ENCODE measurements around the gene SEC14L1. TPM values are rescaled to one million over a fixed set of nuclear protein-coding genes. Genes with fewer than 3 reads are reported as not detected.

The SEC14L1 gene
- total RNA-seq, 4 donors from 2014 or later: 72.8 to 330 (median 113) TPM

DNA sequence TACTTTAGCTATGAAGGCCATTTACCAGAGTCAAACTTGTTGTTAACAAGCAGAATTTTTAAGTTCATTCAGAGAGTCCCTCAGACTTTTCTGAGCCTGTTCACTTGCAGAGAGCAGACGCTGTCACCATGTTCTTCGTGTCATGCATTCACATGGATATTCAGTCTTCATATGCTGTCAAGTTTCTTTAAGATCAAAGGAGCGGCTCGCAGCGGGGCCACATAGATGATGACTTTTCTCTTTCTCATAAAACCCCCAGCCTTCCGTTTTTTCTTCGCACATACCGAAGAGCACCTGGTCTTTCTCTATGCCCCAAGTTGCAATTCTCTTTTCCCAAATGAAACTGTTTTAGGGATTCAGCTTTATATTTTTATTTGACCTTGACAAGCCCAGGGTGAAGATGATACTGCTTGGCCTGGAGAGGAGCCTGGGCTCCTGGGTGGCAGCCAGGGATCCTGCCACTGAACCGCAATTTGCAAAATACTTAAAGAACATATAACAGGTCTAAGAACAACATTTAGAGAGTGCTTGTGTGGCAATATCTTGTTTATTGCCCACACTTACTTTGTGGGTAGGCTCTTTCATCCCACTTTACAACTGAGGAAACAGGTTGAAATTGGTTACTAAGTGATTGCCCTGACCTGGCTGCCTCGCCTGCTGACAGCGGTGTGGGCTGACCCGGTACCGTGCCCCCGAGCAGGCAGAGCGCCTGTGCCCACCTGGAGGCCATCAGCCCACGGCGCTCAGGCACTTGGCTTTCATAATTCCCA, 22.9 kb downstream of the SEC14L1 start:
- ATAC-seq (ENCODE audit: low FRiP score) (no peak), DNase-seq (ENCODE audit: low spot score) (no peak)
- TF ChIP-seq, protein P1, sequence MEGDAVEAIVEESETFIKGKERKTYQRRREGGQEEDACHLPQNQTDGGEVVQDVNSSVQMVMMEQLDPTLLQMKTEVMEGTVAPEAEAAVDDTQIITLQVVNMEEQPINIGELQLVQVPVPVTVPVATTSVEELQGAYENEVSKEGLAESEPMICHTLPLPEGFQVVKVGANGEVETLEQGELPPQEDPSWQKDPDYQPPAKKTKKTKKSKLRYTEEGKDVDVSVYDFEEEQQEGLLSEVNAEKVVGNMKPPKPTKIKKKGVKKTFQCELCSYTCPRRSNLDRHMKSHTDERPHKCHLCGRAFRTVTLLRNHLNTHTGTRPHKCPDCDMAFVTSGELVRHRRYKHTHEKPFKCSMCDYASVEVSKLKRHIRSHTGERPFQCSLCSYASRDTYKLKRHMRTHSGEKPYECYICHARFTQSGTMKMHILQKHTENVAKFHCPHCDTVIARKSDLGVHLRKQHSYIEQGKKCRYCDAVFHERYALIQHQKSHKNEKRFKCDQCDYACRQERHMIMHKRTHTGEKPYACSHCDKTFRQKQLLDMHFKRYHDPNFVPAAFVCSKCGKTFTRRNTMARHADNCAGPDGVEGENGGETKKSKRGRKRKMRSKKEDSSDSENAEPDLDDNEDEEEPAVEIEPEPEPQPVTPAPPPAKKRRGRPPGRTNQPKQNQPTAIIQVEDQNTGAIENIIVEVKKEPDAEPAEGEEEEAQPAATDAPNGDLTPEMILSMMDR (IDR thresholded peaks at IDR 0.05): no peak

- TF ChIP-seq, protein P1 (IDR thresholded peaks at IDR 0.05): no peak
- DNase-seq (ENCODE audit: low spot score): no peak
- ATAC-seq (ENCODE audit: low FRiP score): no peak
Measured at GRCh38 chr17:77164483-77165091, 23.8 kb downstream of the SEC14L1 start.

- ATAC-seq (ENCODE audit: low FRiP score): no peak
- TF ChIP-seq, protein P1 (IDR thresholded peaks at IDR 0.05): no peak
- DNase-seq (ENCODE audit: low spot score): no peak
Measured at GRCh38 chr17:77165577-77165976, 24.8 kb downstream of the SEC14L1 start.

DNA sequence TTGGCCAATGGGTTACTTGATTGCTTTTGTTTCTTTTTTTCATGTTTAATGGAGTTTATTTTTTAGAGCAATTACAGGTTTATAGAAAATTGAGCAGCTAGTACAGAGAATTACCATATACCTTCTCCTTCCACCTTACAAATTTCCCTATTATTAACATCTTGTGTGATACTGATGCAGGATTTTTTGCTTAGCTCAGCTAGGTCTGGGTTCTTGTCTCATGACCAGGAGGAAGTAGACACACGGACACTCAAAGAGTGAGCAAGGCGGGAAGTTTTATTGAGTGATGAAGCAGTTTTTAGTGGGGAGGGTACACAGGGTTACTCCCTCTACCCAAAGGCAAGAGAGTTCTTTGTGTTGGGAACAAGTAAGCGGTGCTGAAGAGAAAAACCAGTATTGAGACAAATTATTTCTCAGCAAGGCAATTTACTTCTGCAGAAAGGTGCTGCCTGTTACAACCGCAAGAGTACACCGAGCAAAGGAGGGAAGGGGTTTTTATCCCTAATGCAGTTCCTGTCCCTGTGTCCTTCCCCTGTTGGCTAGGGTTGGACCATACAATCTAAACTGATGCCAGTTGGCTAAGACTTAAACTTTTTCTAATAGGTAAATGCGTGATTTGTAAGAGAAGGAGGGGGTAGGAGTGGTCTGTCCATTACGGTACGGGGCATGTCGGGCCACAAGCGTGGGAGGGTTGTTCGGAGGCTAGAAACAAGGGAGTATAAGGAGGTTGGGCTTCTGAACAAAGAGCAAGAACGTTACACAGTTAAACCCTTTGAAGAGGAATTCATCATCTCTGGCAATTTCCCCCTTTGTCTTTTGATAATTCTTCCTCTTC, 26.9 kb downstream of the SEC14L1 start:
- ATAC-seq (ENCODE audit: low FRiP score) (no peak), DNase-seq (ENCODE audit: low spot score) (no peak)
- TF ChIP-seq, protein P1 (IDR thresholded peaks at IDR 0.05): no peak

DNA sequence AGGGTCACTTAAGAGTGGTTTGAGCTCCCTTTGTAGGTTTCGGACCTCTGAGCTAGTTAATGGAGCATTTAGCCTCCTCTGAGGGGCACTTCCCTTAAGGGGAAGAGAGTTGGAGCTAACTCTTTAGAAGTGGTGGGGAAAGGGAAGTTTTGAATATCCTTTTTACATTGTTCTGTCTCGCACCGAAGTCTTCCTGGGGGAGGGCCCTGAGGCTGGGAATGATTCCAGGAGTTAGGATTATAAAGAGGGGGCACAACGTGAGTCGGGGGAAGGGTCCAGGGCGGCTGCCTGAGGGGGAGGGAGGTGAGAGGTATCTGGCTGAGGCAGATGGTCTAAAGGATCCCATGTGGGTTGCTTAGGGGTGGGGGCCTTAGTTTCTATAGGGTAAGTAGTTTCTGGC, 32.3 kb downstream of the SEC14L1 start:
- DNase-seq (ENCODE audit: low spot score): no peak
- TF ChIP-seq, protein P1 (IDR thresholded peaks at IDR 0.05): no peak
- ATAC-seq (ENCODE audit: low FRiP score): no peak

DNA sequence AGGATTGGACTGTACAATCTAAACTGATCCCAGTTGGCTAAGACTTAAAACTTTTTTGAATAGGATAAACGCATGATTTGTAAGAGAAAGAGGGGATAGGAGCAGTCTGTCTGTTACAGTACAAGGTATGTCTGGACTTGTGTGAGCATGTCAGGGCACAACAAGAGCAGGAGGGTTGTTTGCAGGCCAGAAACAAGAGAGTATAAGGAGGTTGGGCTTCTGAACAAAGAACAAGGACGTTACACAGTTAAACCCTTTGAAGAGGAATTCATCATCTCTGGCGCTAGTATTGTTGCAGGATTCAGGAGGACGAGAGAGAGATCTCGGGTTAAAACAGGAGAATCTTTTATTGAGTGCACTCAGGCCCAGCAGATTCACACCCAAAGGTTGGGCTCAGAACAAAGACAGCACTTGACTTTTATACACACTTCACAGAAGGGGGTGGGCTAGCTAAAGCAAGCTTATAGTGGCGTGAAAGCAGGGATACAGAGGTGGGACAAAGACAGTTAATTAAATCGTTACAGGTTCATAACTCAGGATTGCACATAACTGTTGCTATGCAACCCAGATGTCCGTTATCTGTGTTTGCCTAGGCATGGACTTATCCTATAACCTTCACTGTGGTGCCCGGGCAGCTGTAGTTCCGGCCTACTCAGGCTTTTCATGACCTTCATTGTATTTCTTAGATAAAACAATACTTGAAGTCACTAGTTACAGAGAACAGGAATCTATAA, 34.3 kb downstream of the SEC14L1 start:
- ATAC-seq (ENCODE audit: low FRiP score): no peak
- TF ChIP-seq, protein P1 (IDR thresholded peaks at IDR 0.05): no peak
- no peak for DNase-seq (ENCODE audit: low spot score)

Measured in omental fat pad (tissue), 4 donors.